ENCODE data around the gene GPLD1.

The GPLD1 gene

DNA sequence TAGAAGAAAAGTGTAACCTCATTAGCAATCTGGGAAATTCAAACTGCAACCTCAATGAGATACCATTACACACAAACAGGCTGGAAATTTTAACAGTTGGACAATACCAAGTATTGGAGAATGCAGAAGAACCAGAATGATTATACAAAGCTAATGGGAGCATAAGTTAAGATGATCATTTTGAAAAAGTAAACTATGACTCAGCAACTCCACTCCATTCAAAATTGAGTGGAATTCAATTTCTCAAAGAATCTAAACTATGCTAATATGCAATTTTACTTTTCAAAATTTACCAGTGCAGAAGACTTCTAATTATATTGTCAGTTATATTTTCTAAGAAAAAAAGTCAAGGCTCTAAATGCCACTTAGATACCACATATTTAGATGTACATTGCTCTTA lies 17.2 kb downstream of the GPLD1 start:
- no peaks in the 10 kb centered on the region for H3K36me3 ChIP-seq (replicated peaks; ENCODE audit: insufficient read depth, low read length)
- no peak overlapping the region for H3K27ac ChIP-seq (ENCODE audit: low read length)
- DNase-seq, result no peak
- H3F3A ChIP-seq (ENCODE audit: insufficient read depth, low read length), result no peaks in the 10 kb centered on the region
- no peak overlapping the region for H3K9ac ChIP-seq (ENCODE audit: low read length)
- no peaks in the 10 kb centered on the region for H3K4me1 ChIP-seq (ENCODE audit: low read length)
- no peaks in the 10 kb centered on the region for H3K9me2 ChIP-seq (replicated peaks; ENCODE audit: insufficient read depth, low read length)
- H2AFZ ChIP-seq (ENCODE audit: low read length), result no peak overlapping the region
- H3K9me3 ChIP-seq (replicated peaks; ENCODE audit: insufficient read depth, low read length), result no peaks in the 10 kb centered on the region
- no peaks in the 10 kb centered on the region for H3K27me3 ChIP-seq (replicated peaks; ENCODE audit: insufficient read depth, low read length)
- H3K4me2 ChIP-seq (ENCODE audit: low read depth, low read length), result no peak overlapping the region
- H3K79me2 ChIP-seq (ENCODE audit: low read length), result no peaks in the 10 kb centered on the region
- H4K20me1 ChIP-seq (ENCODE audit: insufficient read depth, low read length), result no peaks in the 10 kb centered on the region
- no peak overlapping the region for H3K4me3 ChIP-seq (ENCODE audit: low read length)
- TF ChIP-seq EZH2phosphoT487 (IDR thresholded peaks at IDR 0.05; ENCODE audit: low read length), result no peak
- TF ChIP-seq, protein P1, sequence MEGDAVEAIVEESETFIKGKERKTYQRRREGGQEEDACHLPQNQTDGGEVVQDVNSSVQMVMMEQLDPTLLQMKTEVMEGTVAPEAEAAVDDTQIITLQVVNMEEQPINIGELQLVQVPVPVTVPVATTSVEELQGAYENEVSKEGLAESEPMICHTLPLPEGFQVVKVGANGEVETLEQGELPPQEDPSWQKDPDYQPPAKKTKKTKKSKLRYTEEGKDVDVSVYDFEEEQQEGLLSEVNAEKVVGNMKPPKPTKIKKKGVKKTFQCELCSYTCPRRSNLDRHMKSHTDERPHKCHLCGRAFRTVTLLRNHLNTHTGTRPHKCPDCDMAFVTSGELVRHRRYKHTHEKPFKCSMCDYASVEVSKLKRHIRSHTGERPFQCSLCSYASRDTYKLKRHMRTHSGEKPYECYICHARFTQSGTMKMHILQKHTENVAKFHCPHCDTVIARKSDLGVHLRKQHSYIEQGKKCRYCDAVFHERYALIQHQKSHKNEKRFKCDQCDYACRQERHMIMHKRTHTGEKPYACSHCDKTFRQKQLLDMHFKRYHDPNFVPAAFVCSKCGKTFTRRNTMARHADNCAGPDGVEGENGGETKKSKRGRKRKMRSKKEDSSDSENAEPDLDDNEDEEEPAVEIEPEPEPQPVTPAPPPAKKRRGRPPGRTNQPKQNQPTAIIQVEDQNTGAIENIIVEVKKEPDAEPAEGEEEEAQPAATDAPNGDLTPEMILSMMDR (IDR thresholded peaks at IDR 0.05; ENCODE audit: low read length), result no peak

DNA sequence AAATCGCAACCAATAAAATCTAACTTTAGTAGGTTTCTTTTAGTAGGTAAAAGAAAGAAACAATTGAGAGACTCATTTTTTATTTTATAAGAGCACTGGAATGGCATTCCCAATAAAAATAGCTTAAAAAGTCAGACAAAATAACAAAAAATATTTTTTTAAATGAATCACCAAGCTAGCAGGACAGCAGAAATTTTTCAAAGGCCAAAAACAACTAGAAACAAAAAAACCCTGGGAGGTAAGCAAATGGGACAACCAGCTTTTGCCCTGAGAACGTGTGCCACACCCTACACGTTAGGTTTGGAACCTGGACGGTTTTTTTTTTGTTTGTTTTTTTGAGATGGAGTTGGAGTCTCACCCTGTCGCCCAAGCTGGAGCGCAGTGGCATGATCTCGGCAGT lies 19.6 kb downstream of the GPLD1 start:
- no peak for DNase-seq
- H3K4me1 ChIP-seq (ENCODE audit: low read length), result no peaks in the 10 kb centered on the region
- H3K27ac ChIP-seq (ENCODE audit: low read length), result no peak overlapping the region
- H3K9ac ChIP-seq (ENCODE audit: low read length), result no peak overlapping the region
- H3K9me2 ChIP-seq (replicated peaks; ENCODE audit: insufficient read depth, low read length), result no peaks in the 10 kb centered on the region
- no peaks in the 10 kb centered on the region for H3K36me3 ChIP-seq (replicated peaks; ENCODE audit: insufficient read depth, low read length)
- no peaks in the 10 kb centered on the region for H3K9me3 ChIP-seq (replicated peaks; ENCODE audit: insufficient read depth, low read length)
- H3K79me2 ChIP-seq (ENCODE audit: low read length), result no peaks in the 10 kb centered on the region
- no peaks in the 10 kb centered on the region for H3F3A ChIP-seq (ENCODE audit: insufficient read depth, low read length)
- no peak overlapping the region for H2AFZ ChIP-seq (ENCODE audit: low read length)
- H3K27me3 ChIP-seq (replicated peaks; ENCODE audit: insufficient read depth, low read length), result no peaks in the 10 kb centered on the region
- H3K4me3 ChIP-seq (ENCODE audit: low read length), result no peak overlapping the region
- no peak overlapping the region for H3K4me2 ChIP-seq (ENCODE audit: low read depth, low read length)
- TF ChIP-seq EZH2 (optimal IDR thresholded peaks at IDR 0.05; ENCODE audit: low read depth, low read length), result no peak
- TF ChIP-seq, protein P1 (IDR thresholded peaks at IDR 0.05; ENCODE audit: low read length), result no peak
- TF ChIP-seq EZH2phosphoT487 (IDR thresholded peaks at IDR 0.05; ENCODE audit: low read length), result no peak
- H4K20me1 ChIP-seq (ENCODE audit: insufficient read depth, low read length), result no peaks in the 10 kb centered on the region

DNA sequence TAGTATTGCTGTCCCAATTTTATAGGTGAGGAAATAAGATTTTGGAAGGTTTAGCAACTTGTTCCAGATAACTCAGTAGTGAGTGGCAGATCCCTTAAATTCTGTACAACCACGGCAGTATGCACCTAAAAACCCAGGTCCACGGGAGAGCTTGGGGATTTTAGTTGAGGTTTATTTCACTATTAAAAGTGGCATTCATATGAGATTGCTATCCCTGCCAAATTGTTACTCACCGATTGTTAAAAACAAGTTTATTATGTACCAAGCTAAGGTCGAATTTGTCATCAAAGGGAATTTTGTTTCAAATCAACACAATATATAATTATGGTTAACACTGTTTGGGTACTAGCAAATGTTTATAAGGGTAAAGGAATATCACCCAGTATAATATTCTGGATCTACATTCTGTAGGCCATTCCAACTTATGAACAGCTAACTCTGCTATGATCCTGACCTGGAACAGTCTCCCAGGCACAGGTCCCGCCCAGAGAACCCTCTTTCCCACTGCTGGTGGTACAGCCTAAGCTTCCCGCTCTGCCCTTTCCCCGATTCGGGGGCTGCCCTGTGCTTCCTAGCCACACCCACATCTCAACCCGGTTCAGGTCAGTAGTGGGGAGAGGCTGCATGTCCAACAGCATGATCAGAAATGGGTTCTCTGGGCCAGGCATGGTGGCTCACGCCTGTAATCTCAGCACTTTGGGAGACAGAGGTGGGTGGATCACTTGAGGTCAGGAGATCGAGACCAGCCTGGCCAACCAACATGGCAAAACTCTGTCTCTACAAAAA lies 24.9 kb downstream of the GPLD1 start:
- H3K4me1 ChIP-seq (ENCODE audit: low read length), result no peaks in the 10 kb centered on the region
- H3K79me2 ChIP-seq (ENCODE audit: low read length), result no peaks in the 10 kb centered on the region
- no peaks in the 10 kb centered on the region for H3K9me3 ChIP-seq (replicated peaks; ENCODE audit: insufficient read depth, low read length)
- H4K20me1 ChIP-seq (ENCODE audit: insufficient read depth, low read length), result no peaks in the 10 kb centered on the region
- DNase-seq, result no peak
- no peaks in the 10 kb centered on the region for H3K9me2 ChIP-seq (replicated peaks; ENCODE audit: insufficient read depth, low read length)
- no peak overlapping the region for H3K4me3 ChIP-seq (ENCODE audit: low read length)
- no peak overlapping the region for H3K27ac ChIP-seq (ENCODE audit: low read length)
- no peaks in the 10 kb centered on the region for H3F3A ChIP-seq (ENCODE audit: insufficient read depth, low read length)
- H3K27me3 ChIP-seq (replicated peaks; ENCODE audit: insufficient read depth, low read length), result no peaks in the 10 kb centered on the region
- H3K9ac ChIP-seq (ENCODE audit: low read length), result no peak overlapping the region
- H3K36me3 ChIP-seq (replicated peaks; ENCODE audit: insufficient read depth, low read length), result no peaks in the 10 kb centered on the region
- TF ChIP-seq, protein P1 (IDR thresholded peaks at IDR 0.05; ENCODE audit: low read length), result no peak
- TF ChIP-seq EZH2 (optimal IDR thresholded peaks at IDR 0.05; ENCODE audit: low read depth, low read length), result no peak
- TF ChIP-seq EZH2phosphoT487 (IDR thresholded peaks at IDR 0.05; ENCODE audit: low read length), result no peak
- H3K4me2 ChIP-seq (ENCODE audit: low read depth, low read length), result no peak overlapping the region
- H2AFZ ChIP-seq (ENCODE audit: low read length), result no peak overlapping the region

Data from MM.1S (cell line).